Subcutaneous preadipocyte (primary cell): ENCODE data around the gene MLLT11. TPM values are rescaled to one million over a fixed set of nuclear protein-coding genes. Genes with fewer than 3 reads are reported as not detected.

Experiments
- small RNA-seq: library from RNA; depleted of rRNA; stranded (forward); fragments of <200 nt; gene quantifications from one replicate; pipeline ENCODE3, GENCODE V24; 2012
- total RNA-seq: library from RNA; depleted of rRNA; stranded (reverse); fragments of >200 nt; gene quantifications from 2 replicates; pipeline ENCODE4 v1.2.3, GENCODE V29; 2012

MLLT11 gene
- total RNA-seq, result 0.73 and 0.78 TPM in 2 replicates

GRCh38 chr1:151060007-151060656, at the start of gene MLLT11:
Gene MLLT11, plus strand, starts transcription at chr1:151060397. Its CDS starts 6,828 bp downstream, at chr1:151067225.

GRCh38 chr1:151036356-151036755, 23.8 kb upstream of the MLLT11 start, which contains the start of gene BNIPL:
Gene BNIPL, plus strand, starts transcription at chr1:151036586. Its CDS starts 140 bp downstream, at chr1:151036726.

GRCh38 chr1:151047591-151047924, 12.6 kb upstream of the MLLT11 start, which contains the start of gene C1orf56:
Gene C1orf56, plus strand, starts transcription at chr1:151047751. Its CDS starts 97 bp downstream, at chr1:151047848.

GRCh38 chr1:151059109-151060006, 839 bp upstream of the MLLT11 start, which contains the start of gene CDC42SE1:
Gene CDC42SE1, minus strand, starts transcription at chr1:151059622. Its CDS starts 3,892 bp downstream, at chr1:151055730.

GRCh38 chr1:151070474-151071276, 10.5 kb downstream of the MLLT11 start, which contains the start of gene GABPB2:
Gene GABPB2, plus strand, starts transcription at chr1:151070761. Its CDS starts 17,429 bp downstream, at chr1:151088190.

Small RNA genes lying within 50 kb of the gene (small RNA-seq; reads per million reads assigned to genes)
- 0.52 reads per million, percentile 31 among the genes with 10 or more reads in this experiment for gene RNU6-884P

Other genes with a start within 250 kb of the MLLT11 start
- gene ARNT, start 183.8 kb upstream of the MLLT11 start, total RNA-seq, result 42.3 and 42.6 TPM in 2 replicates
- gene CTXND2, start 173.3 kb upstream of the MLLT11 start, total RNA-seq, result not detected in 2 replicates
- gene SETDB1, start 134.0 kb upstream of the MLLT11 start, total RNA-seq, result 32.7 and 35.8 TPM in 2 replicates
- 99.6 and 168 TPM in 2 replicates for gene CERS2, start 85.6 kb upstream of the MLLT11 start, total RNA-seq
- gene ANXA9, start 78.1 kb upstream of the MLLT11 start, total RNA-seq, result 0.20 and 0.37 TPM in 2 replicates
- 8.8 and 9.9 TPM in 2 replicates for gene MINDY1, start 53.5 kb upstream of the MLLT11 start, total RNA-seq
- 5.1 and 5.7 TPM in 2 replicates for gene PRUNE1, start 51.9 kb upstream of the MLLT11 start, total RNA-seq
- 0.37 and 0.39 TPM in 2 replicates for gene BNIPL, start 23.8 kb upstream of the MLLT11 start, total RNA-seq
- 2.2 and 2.3 TPM in 2 replicates for gene C1orf56, start 12.6 kb upstream of the MLLT11 start, total RNA-seq
- gene CDC42SE1, start 775 bp upstream of the MLLT11 start, total RNA-seq, result 29.8 and 38.5 TPM in 2 replicates
- 12.1 and 17.0 TPM in 2 replicates for gene GABPB2, start 10.4 kb downstream of the MLLT11 start, total RNA-seq
- gene SEMA6C, start 86.2 kb downstream of the MLLT11 start, total RNA-seq, result 0.73 and 0.98 TPM in 2 replicates
- gene TNFAIP8L2, start 96.3 kb downstream of the MLLT11 start, total RNA-seq, result not detected in 2 replicates
- gene LYSMD1, start 105.5 kb downstream of the MLLT11 start, total RNA-seq, result 7.8 and 8.5 TPM in 2 replicates
- 23.9 and 25.4 TPM in 2 replicates for gene SCNM1, start 105.7 kb downstream of the MLLT11 start, total RNA-seq
- gene TMOD4, start 115.6 kb downstream of the MLLT11 start, total RNA-seq, result not detected in 2 replicates
- 25.7 and 37.9 TPM in 2 replicates for gene VPS72, start 129.8 kb downstream of the MLLT11 start, total RNA-seq
- gene PIP5K1A, start 138.2 kb downstream of the MLLT11 start, total RNA-seq, result 37.8 and 64.1 TPM in 2 replicates
- 151 and 175 TPM in 2 replicates for gene PSMD4, start 194.3 kb downstream of the MLLT11 start, total RNA-seq
- 11.8 and 17.2 TPM in 2 replicates for gene ZNF687, start 221.9 kb downstream of the MLLT11 start, total RNA-seq